Measurements from ENCODE around the gene MGP.

DNA sequence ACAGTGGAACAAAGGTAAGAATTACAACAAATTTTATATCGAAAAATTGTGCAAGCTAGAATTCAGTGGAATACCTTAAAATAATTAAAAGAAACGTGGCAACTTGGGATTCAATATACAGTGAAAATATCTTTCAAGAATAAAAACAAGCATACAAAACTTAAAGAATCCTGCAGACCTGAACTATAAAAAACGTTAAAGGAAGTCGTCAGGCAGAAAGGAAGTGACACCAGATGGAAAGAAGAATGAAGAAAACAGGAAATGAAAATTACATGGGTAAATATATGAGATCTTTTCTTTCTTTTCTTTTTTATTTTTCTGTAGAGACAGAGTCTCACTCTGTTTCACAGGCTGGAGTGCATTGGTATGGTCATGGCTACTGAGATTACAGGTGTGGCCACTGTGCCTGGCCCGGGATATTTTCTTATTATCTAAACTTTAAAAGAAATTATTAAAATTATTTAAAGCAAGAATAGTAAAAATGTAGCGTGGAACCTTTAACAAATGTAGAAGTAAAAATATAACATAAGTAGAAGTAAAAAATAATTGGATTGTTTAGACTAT, 4.7 kb downstream of the MGP start:
- TF ChIP-seq, protein P1, sequence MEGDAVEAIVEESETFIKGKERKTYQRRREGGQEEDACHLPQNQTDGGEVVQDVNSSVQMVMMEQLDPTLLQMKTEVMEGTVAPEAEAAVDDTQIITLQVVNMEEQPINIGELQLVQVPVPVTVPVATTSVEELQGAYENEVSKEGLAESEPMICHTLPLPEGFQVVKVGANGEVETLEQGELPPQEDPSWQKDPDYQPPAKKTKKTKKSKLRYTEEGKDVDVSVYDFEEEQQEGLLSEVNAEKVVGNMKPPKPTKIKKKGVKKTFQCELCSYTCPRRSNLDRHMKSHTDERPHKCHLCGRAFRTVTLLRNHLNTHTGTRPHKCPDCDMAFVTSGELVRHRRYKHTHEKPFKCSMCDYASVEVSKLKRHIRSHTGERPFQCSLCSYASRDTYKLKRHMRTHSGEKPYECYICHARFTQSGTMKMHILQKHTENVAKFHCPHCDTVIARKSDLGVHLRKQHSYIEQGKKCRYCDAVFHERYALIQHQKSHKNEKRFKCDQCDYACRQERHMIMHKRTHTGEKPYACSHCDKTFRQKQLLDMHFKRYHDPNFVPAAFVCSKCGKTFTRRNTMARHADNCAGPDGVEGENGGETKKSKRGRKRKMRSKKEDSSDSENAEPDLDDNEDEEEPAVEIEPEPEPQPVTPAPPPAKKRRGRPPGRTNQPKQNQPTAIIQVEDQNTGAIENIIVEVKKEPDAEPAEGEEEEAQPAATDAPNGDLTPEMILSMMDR (IDR thresholded peaks at IDR 0.05) = no peak
- no peak for TF ChIP-seq ZFX (IDR thresholded peaks at IDR 0.05; ENCODE audit: borderline replicate concordance)

All from 22Rv1 (cell line).